ENCODE results near the gene PDSS2. TPM values are rescaled to one million over a fixed set of nuclear protein-coding genes. Genes with fewer than 3 reads are reported as not detected.

PDSS2 gene
- total and polyA plus RNA-seq, 9 of the 15 experiments (the other 6 are each of a cell fraction or from before 2014, with no cell fraction given) = 5.8 to 21.1 (median 12.0) TPM

DNA sequence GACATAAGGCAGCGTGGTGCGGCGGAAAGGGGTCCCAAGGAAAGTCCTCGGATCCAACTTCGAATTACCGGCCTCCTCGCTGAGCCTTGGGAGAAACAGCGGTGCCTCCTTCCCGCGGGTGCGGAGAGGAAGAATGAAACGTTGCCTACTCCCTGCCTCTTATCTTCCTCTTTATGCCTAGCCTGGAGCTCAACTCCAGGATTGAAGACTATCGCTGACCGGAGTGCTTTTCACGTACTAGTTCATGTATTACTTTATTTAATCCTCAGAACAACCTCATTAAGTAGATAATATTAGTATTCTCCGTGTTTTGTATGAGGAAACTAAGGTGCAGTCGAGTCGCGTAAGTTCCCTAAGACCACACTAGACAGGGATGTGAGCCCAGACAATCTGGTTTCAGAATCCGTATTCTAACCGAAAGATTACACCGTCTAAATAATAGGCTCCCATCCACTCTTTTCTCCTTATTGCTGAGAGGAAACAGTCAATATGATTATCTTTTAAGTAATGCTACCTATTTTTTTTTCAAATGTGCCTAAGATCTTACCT lies 793 bp upstream of the PDSS2 start (continued):
- TF ChIP-seq SMARCA5 (IDR thresholded peaks at IDR 0.05) (0 out of 2 replicates have a peak, but pooled peaks have one; percentile 16), ZFPM2 (CRISPR knock-in tag; IDR thresholded peaks at IDR 0.05) (no peak), KDM4B (IDR thresholded peaks at IDR 0.05; ENCODE audit: borderline replicate concordance in 2 of 2, low read depth in 1 of 2) (0 out of 4 replicates have a peak, but pooled peaks of 1 of the 2 experiments have one; percentile 11), ZBTB1 (CRISPR knock-in tag; IDR thresholded peaks at IDR 0.05; ENCODE audit: borderline replicate concordance, low read depth) (peak; percentile 53; the same call in 1 of the 2 replicates), ELF2 (CRISPR knock-in tag; IDR thresholded peaks at IDR 0.05) (0 out of 2 replicates have a peak, but pooled peaks have one; percentile 14), PHF20 (IDR thresholded peaks at IDR 0.05; ENCODE audit: partially characterized antibody) (peak; percentile 20), ETV5 (CRISPR knock-in tag; IDR thresholded peaks at IDR 0.05; ENCODE audit: low read depth) (0 out of 2 replicates have a peak, but pooled peaks have one; percentile 9), TRIM24 (IDR thresholded peaks at IDR 0.05) (0 out of 4 replicates have a peak, but pooled peaks of 1 of the 2 experiments have one; percentile 4)
- TF ChIP-seq, protein P1, sequence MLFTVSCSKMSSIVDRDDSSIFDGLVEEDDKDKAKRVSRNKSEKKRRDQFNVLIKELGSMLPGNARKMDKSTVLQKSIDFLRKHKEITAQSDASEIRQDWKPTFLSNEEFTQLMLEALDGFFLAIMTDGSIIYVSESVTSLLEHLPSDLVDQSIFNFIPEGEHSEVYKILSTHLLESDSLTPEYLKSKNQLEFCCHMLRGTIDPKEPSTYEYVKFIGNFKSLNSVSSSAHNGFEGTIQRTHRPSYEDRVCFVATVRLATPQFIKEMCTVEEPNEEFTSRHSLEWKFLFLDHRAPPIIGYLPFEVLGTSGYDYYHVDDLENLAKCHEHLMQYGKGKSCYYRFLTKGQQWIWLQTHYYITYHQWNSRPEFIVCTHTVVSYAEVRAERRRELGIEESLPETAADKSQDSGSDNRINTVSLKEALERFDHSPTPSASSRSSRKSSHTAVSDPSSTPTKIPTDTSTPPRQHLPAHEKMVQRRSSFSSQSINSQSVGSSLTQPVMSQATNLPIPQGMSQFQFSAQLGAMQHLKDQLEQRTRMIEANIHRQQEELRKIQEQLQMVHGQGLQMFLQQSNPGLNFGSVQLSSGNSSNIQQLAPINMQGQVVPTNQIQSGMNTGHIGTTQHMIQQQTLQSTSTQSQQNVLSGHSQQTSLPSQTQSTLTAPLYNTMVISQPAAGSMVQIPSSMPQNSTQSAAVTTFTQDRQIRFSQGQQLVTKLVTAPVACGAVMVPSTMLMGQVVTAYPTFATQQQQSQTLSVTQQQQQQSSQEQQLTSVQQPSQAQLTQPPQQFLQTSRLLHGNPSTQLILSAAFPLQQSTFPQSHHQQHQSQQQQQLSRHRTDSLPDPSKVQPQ (CRISPR knock-in tag; IDR thresholded peaks at IDR 0.05; ENCODE audit: borderline replicate concordance) = no peak
- TF ChIP-seq, protein P2, sequence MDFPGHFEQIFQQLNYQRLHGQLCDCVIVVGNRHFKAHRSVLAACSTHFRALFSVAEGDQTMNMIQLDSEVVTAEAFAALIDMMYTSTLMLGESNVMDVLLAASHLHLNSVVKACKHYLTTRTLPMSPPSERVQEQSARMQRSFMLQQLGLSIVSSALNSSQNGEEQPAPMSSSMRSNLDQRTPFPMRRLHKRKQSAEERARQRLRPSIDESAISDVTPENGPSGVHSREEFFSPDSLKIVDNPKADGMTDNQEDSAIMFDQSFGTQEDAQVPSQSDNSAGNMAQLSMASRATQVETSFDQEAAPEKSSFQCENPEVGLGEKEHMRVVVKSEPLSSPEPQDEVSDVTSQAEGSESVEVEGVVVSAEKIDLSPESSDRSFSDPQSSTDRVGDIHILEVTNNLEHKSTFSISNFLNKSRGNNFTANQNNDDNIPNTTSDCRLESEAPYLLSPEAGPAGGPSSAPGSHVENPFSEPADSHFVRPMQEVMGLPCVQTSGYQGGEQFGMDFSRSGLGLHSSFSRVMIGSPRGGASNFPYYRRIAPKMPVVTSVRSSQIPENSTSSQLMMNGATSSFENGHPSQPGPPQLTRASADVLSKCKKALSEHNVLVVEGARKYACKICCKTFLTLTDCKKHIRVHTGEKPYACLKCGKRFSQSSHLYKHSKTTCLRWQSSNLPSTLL (IDR thresholded peaks at IDR 0.05) = no peak
- TF ChIP-seq, protein P3, sequence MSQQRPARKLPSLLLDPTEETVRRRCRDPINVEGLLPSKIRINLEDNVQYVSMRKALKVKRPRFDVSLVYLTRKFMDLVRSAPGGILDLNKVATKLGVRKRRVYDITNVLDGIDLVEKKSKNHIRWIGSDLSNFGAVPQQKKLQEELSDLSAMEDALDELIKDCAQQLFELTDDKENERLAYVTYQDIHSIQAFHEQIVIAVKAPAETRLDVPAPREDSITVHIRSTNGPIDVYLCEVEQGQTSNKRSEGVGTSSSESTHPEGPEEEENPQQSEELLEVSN (IDR thresholded peaks at IDR 0.05; ENCODE audit: borderline replicate concordance in 1 of 2, extremely low read depth in 1 of 2, insufficient read depth in 1 of 2, insufficient read length in 1 of 2, low read depth in 1 of 2, low read length in 1 of 2, poor library complexity in 1 of 2, severe bottlenecking in 1 of 2) = peak in 1 of 2 experiments; percentile 5
